WTC11 (cell line): ENCODE results near the gene TLE2. TPM values are rescaled to one million over a fixed set of nuclear protein-coding genes. Genes with fewer than 3 reads are reported as not detected.
A peak's percentile ranks its signal among the peaks of the same experiment; 100 is the strongest.

Source experiments
- ATAC-seq: fragments of 200-7000 bp; cut with Tn5 transposase; 2 replicates; pipeline ENCODE4 v1.10.0; 2021; ENCODE audit warnings: mild to moderate bottlenecking, moderate library complexity
- CTCF ChIA-PET: fragments of 300-600 bp; sonication (Branson Sonifier 250); formaldehyde crosslinking; loops from one replicate; lab custom pipeline; 2021; ENCODE audit warnings: antibody characterized with exemption; lab: Charles Lee
- POLR2A ChIA-PET: fragments of 350-600 bp; sonication (Branson Sonifier 250); formaldehyde crosslinking; loops from one replicate; lab custom pipeline; 2021; ENCODE audit warnings: antibody characterized with exemption; lab: Charles Lee
- DNase-seq: peaks from one replicate; pipeline ENCODE4 v3.0.0; 2021; ENCODE audit warnings: low spot score
- H3K27ac Mint-ChIP-seq: 2 replicates; pipeline ENCODE4 v1.8.0; 2021; ENCODE audit warnings: mixed read lengths
- H3K27me3 Mint-ChIP-seq: 2 replicates; pipeline ENCODE4 v1.8.0; 2021; ENCODE audit warnings: low read depth, mild to moderate bottlenecking, moderate library complexity, mixed read lengths
- H3K36me3 Mint-ChIP-seq: 2 replicates; pipeline ENCODE4 v1.8.0; 2021; ENCODE audit warnings: mixed read lengths
- H3K4me1 Mint-ChIP-seq: 2 replicates; pipeline ENCODE4 v1.8.0; 2022; ENCODE audit warnings: mixed read lengths
- H3K4me3 Mint-ChIP-seq: 2 replicates; pipeline ENCODE4 v1.8.0; 2021; ENCODE audit warnings: mild to moderate bottlenecking, moderate library complexity, mixed read lengths
- H3K9me3 Mint-ChIP-seq: 2 replicates; pipeline ENCODE4 v1.8.0; 2021; ENCODE audit warnings: mixed read lengths
- AR ChIP-seq: fragments of 250-450 bp; sonication (Bioruptor Pico); IDR thresholded peaks from 2 replicates; pipeline ENCODE4 v1.9.0; 2021; ENCODE audit warnings: mild to moderate bottlenecking
- CREB1 ChIP-seq: sonication (generic); formaldehyde crosslinking; IDR thresholded peaks from 2 replicates; pipeline ENCODE4 v1.8.0; 2023; ENCODE audit warnings: mild to moderate bottlenecking, missing genetic modification reagents
- CTCF ChIP-seq: fragments of 200-600 bp; IDR thresholded peaks from 2 replicates; pipeline ENCODE4 v1.8.0; 2022; ENCODE audit warnings: antibody characterized with exemption
- E2F5 ChIP-seq: sonication (generic); formaldehyde crosslinking; IDR thresholded peaks from 2 replicates; pipeline ENCODE4 v1.8.1; 2022; ENCODE audit warnings: mild to moderate bottlenecking, moderate library complexity, missing genetic modification reagents
- ERG ChIP-seq: fragments of 250-450 bp; sonication (Bioruptor Pico); IDR thresholded peaks from 2 replicates; pipeline ENCODE4 v1.8.0; 2021; ENCODE audit warnings: mild to moderate bottlenecking
- FOXJ3 ChIP-seq: sonication (generic); formaldehyde crosslinking; IDR thresholded peaks from 2 replicates; pipeline ENCODE4 v1.9.0; 2021; ENCODE audit warnings: missing genetic modification reagents, mild to moderate bottlenecking, borderline replicate concordance
- GABPB1 ChIP-seq: sonication (generic); formaldehyde crosslinking; IDR thresholded peaks from 2 replicates; pipeline ENCODE4 v1.8.1; 2023; ENCODE audit warnings: mild to moderate bottlenecking, missing genetic modification reagents
- IRF1 ChIP-seq: sonication (generic); formaldehyde crosslinking; IDR thresholded peaks from 2 replicates; pipeline ENCODE4 v1.8.0; 2023; ENCODE audit warnings: missing genetic modification reagents
- JAZF1 ChIP-seq: fragments of 250-450 bp; sonication (Bioruptor Pico); IDR thresholded peaks from 2 replicates; pipeline ENCODE4 v1.9.0; 2021; ENCODE audit warnings: moderate library complexity, mild to moderate bottlenecking, inconsistent platforms
- MAX ChIP-seq: sonication (generic); formaldehyde crosslinking; IDR thresholded peaks from 2 replicates; pipeline ENCODE4 v1.8.0; 2022; ENCODE audit warnings: mild to moderate bottlenecking, missing genetic modification reagents
- NFYB ChIP-seq: sonication (generic); formaldehyde crosslinking; conservative IDR thresholded peaks from 2 replicates; pipeline ENCODE4 v1.8.0; 2022; ENCODE audit warnings: low read depth, missing genetic modification reagents
- NR2C2 ChIP-seq: sonication (generic); formaldehyde crosslinking; IDR thresholded peaks from 2 replicates; pipeline ENCODE4 v1.8.0; 2022; ENCODE audit warnings: mild to moderate bottlenecking, missing genetic modification reagents
- RORB ChIP-seq: fragments of 250-450 bp; sonication (Bioruptor Pico); IDR thresholded peaks from 2 replicates; pipeline ENCODE4 v1.9.0; 2021; ENCODE audit warnings: mild to moderate bottlenecking
- SMAD3 ChIP-seq: sonication (generic); formaldehyde crosslinking; IDR thresholded peaks from 2 replicates; pipeline ENCODE4 v1.8.0; 2022; ENCODE audit warnings: missing genetic modification reagents, mild to moderate bottlenecking, borderline replicate concordance
- SOX15 ChIP-seq: fragments of 250-450 bp; sonication (Bioruptor Pico); IDR thresholded peaks from 2 replicates; pipeline ENCODE4 v1.9.0; 2021; ENCODE audit warnings: mild to moderate bottlenecking
- TEAD1 ChIP-seq: sonication (generic); formaldehyde crosslinking; IDR thresholded peaks from 2 replicates; pipeline ENCODE4 v1.8.0; 2022; ENCODE audit warnings: mild to moderate bottlenecking, missing genetic modification reagents
- USF1 ChIP-seq: sonication (generic); formaldehyde crosslinking; IDR thresholded peaks from 2 replicates; pipeline ENCODE4 v1.8.0; 2022; ENCODE audit warnings: mild to moderate bottlenecking, missing genetic modification reagents
- USF2 ChIP-seq: sonication (generic); formaldehyde crosslinking; IDR thresholded peaks from 2 replicates; pipeline ENCODE4 v1.8.1; 2023; ENCODE audit warnings: mild to moderate bottlenecking, missing genetic modification reagents, moderate library complexity
- ZNF138 ChIP-seq: sonication (generic); formaldehyde crosslinking; conservative IDR thresholded peaks from 2 replicates; pipeline ENCODE4 v1.8.1; 2022; ENCODE audit warnings: mild to moderate bottlenecking, moderate library complexity, missing genetic modification reagents
- ZNF232 ChIP-seq: sonication (generic); formaldehyde crosslinking; IDR thresholded peaks from 2 replicates; pipeline ENCODE4 v1.8.0; 2022; ENCODE audit warnings: mild to moderate bottlenecking, missing genetic modification reagents
- ZNF263 ChIP-seq: sonication (generic); formaldehyde crosslinking; IDR thresholded peaks from 2 replicates; pipeline ENCODE4 v1.8.1; 2022; ENCODE audit warnings: low read depth, mild to moderate bottlenecking, moderate library complexity, missing genetic modification reagents
- ZNF317 ChIP-seq: sonication (generic); formaldehyde crosslinking; IDR thresholded peaks from 2 replicates; pipeline ENCODE4 v1.8.1; 2023; ENCODE audit warnings: low read depth, mild to moderate bottlenecking, moderate library complexity, missing genetic modification reagents, borderline replicate concordance
- ZNF423 ChIP-seq: fragments of 250-450 bp; sonication (Bioruptor Pico); IDR thresholded peaks from 2 replicates; pipeline ENCODE4 v2.1.2; 2022; ENCODE audit warnings: mild to moderate bottlenecking, moderate library complexity
- total RNA-seq: library from RNA; stranded (reverse); gene quantifications from 3 replicates; pipeline ENCODE4 v1.2.3, GENCODE V29; 2021

Gene TLE2
- total RNA-seq, 1 experiment from 2014 or later = 20.0 TPM

GRCh38 chr19:3058009-3058820 is 29.1 kb upstream of the TLE2 start (continued):
- no peak for TF ChIP-seq USF2 (CRISPR knock-in tag)
- no peak for TF ChIP-seq CREB1 (CRISPR knock-in tag)
- TF ChIP-seq FOXJ3 (CRISPR knock-in tag) = no peak
- no peak for TF ChIP-seq CTCF

- peaks cover 20% of the 10 kb centered on the region for H3K36me3 Mint-ChIP-seq
- POLR2A ChIA-PET = interaction anchor here (0.7 to 0.9 kb wide), 2 partner anchors 11 to 16 kb away, joined by 3 read pairs; no protein-coding TSS in a partner anchor
- ATAC-seq = peak; percentile 12; the same call in 1 of the 2 replicates
- CTCF ChIA-PET = interaction anchor here (0.6 to 1.9 kb wide), 6 partner anchors 17 to 107 kb away, joined by 3 to 7 read pairs (median 4); no protein-coding TSS in a partner anchor
- H3K9me3 Mint-ChIP-seq = no peaks in the 10 kb centered on the region
- DNase-seq = no peak
- H3K4me3 Mint-ChIP-seq = no peak overlapping the region
- H3K27me3 Mint-ChIP-seq = no peaks in the 10 kb centered on the region
- peaks cover 46% of the 10 kb centered on the region for H3K4me1 Mint-ChIP-seq
- no peak overlapping the region for H3K27ac Mint-ChIP-seq
- no peak for TF ChIP-seq RORB (CRISPR knock-in tag)
- TF ChIP-seq E2F5 (CRISPR knock-in tag) = no peak
- TF ChIP-seq ZNF138 = no peak
- no peak for TF ChIP-seq NR2C2
- TF ChIP-seq USF1 (CRISPR knock-in tag) = no peak
- TF ChIP-seq ERG (CRISPR knock-in tag) = no peak
- TF ChIP-seq JAZF1 (CRISPR knock-in tag) = no peak
- TF ChIP-seq AR (CRISPR knock-in tag) = no peak
- no peak for TF ChIP-seq ZNF423 (CRISPR knock-in tag)
- TF ChIP-seq ZNF263 = no peak
- no peak for TF ChIP-seq SOX15 (CRISPR knock-in tag)
- TF ChIP-seq TEAD1 (CRISPR knock-in tag) = no peak
- no peak for TF ChIP-seq GABPB1 (CRISPR knock-in tag)
- no peak for TF ChIP-seq CTCF
- no peak for TF ChIP-seq MAX (CRISPR knock-in tag)
- TF ChIP-seq ZNF317 (CRISPR knock-in tag) = no peak
- no peak for TF ChIP-seq ZNF232
- no peak for TF ChIP-seq SMAD3 (CRISPR knock-in tag)
- no peak for TF ChIP-seq NFYB (CRISPR knock-in tag)
- TF ChIP-seq IRF1 (CRISPR knock-in tag) = no peak
These were observed 28.2 kb upstream of the TLE2 start for GRCh38 chr19:3057275-3057714.
